ENCODE results near the gene TLL2.
"Not testable (repeated sequence)": the region's sequence is repeated elsewhere in the genome, so short reads cannot be mapped to it uniquely, and the experiment has no call there.

The TLL2 gene

GRCh38 chr10:96513698-96514561 is at the start of gene TLL2:
TSS of gene TLL2 (minus strand) at chr10:96513926. CDS start at chr10:96513685, 241 bp downstream.
- DNase-seq = no peak

- DNase-seq = no peak
Measured at GRCh38 chr10:96560966-96561887, 47.5 kb upstream of the TLL2 start.

- DNase-seq = no peak
Measured at GRCh38 chr10:96560489-96560888, 46.8 kb upstream of the TLL2 start.

DNA sequence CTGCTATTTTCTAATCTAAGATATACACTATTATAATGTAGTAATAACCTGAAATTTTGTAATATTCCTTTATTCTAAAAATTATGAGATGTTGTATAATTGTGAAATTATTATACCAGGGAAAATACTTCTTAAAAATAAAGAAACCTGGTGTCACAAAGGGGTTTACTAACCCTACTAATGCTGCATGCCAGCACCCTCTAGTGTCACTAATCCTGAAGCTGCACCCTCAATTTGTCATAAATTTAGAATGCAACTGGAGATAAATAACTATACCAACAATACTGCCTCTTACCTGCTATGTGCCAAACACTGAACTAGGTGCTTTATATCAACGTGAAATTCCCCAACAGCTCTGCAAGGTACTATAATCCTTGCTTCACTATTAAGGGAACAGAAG is 42.3 kb upstream of the TLL2 start:
- DNase-seq = no peak

DNA sequence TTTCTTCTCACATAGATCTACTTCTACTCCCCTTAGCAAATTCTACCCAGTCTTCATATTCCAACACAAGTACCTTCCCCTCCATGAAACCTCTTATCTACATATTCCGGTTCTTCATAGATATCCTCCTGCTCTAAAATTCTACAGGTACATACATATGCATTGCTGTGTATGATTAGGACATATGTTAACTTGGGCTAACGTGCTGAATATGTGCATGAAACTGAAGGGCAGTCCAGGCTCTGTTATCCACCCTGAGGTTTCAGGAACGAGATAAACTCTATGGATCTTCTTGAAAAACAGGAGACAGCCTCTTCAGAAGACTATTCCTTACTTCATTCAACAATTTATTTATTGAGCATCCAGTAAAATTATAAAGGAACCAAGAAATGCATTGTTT is 41.6 kb upstream of the TLL2 start:
- no peak for DNase-seq

DNA sequence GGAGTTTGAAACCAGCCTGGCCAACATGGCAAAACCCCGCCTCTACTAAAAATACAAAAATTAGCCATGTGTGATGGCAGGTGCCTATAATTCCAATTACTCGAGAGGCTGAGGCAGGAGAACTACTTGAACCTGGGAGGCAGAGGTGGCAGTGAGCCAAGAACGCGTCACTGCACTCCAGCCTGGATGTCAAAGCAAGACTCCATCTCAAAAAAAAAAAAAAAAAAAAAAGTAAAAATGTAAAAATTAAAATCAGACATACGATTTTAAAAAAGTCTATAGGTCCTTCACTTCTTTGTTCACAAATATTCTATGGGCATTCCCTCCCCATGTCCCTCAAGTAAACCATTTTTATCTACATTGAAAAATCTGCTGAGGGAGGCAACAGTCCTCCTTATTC is 34.9 kb upstream of the TLL2 start:
- DNase-seq = no peak

- not testable (repeated sequence) for DNase-seq
Measured at GRCh38 chr10:96545558-96545957, 31.8 kb upstream of the TLL2 start.

GRCh38 chr10:96541921-96542320 is 28.2 kb upstream of the TLL2 start:
- DNase-seq = no peak

GRCh38 chr10:96540240-96540639 is 26.5 kb upstream of the TLL2 start:
- DNase-seq = no peak

DNA sequence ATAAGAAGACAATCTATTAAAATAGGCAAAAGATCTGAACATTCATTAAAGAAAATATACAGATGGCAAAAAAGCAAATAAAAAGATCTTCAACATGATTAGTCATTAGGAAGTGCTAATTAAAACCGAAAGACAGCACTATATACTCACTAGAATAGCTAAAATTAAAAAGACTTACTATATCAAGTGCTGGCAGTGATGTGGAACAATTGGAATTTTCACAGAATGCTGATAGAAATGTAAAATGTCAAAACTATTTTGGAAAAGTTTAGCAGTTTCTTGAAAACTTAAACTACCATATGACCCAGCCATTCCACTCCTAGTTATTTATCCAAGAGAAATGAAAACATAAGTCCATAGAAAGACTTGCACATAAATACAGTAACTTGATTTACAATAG is 25.0 kb upstream of the TLL2 start:
- no peak for DNase-seq

GRCh38 chr10:96536129-96536528 is 22.4 kb upstream of the TLL2 start:
- no peak for DNase-seq

- no peak for DNase-seq
Measured at GRCh38 chr10:96532523-96532922, 18.8 kb upstream of the TLL2 start.

DNA sequence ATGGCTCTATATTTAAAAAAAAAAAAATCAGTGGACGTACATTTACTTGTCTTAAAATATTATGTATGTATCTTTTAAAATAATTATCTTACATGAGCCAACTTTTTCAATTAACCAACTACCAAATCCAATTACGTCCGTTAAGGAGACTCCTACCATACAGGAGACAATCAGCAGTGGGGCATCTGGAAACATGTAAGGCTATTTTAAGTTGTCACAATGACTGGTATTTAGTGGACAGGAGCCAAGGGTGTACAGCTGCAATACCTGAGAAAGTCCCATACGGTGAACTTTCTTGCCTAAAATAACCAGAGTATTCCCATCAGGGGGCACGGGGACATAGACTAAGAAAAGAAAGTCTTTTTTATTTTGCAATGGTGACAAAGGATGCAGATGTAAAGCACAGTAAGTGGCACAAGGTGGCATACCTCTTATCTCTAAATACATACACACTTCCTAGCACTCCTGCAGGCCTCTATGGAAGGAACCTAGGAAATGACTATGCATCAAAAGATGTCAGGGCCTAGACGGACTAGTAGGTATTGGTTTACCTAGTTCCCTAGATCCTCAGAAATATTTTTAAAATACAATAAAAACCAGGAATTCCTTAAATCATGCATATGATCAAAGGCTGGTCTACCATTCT is 16.0 kb upstream of the TLL2 start:
- no peak for DNase-seq

DNA sequence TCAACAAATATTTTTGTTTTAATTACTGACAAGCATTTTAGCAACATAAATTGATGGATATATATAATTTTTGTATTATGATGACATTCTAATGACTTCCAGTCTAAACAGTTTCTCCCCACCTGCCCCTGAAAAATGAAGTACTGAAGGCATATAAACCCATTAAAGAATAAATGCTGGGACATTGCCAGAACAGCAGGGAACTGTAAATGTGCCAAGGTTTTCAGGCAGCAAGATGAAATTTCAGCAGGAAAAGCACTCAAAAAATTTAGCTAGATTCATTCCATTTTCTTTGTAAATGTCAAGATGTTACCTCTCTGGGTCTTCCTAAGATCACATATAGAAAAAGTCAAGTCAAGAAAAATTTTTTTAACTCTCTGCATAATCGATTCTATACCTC is 11.0 kb upstream of the TLL2 start:
- DNase-seq = no peak

DNA sequence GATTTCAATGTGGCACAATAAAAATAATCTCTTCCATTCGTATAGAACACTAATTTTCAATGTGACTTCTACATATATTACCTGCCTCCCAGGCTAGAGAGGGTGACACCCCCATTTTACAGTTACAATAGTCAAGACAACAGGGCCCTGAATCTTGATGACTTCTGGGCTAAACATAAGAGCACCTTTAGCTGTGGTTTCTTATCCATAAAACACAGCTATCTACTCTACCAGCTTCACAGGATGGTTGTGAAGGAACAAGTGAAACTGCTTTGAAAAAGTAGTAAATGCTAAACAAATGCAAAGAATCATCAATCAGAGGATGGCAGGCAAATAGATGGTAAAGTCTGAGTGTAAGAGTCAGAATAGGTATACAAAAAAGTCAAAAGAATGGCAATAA is 3.6 kb upstream of the TLL2 start:
- DNase-seq = no peak

- no peak for DNase-seq
Measured at GRCh38 chr10:96516337-96516736, 2.6 kb upstream of the TLL2 start.

- no peak for DNase-seq
Measured at GRCh38 chr10:96513305-96513697, 425 bp downstream of the TLL2 start.

- no peak for DNase-seq
Measured at GRCh38 chr10:96512524-96513304, 1.0 kb downstream of the TLL2 start.

DNA sequence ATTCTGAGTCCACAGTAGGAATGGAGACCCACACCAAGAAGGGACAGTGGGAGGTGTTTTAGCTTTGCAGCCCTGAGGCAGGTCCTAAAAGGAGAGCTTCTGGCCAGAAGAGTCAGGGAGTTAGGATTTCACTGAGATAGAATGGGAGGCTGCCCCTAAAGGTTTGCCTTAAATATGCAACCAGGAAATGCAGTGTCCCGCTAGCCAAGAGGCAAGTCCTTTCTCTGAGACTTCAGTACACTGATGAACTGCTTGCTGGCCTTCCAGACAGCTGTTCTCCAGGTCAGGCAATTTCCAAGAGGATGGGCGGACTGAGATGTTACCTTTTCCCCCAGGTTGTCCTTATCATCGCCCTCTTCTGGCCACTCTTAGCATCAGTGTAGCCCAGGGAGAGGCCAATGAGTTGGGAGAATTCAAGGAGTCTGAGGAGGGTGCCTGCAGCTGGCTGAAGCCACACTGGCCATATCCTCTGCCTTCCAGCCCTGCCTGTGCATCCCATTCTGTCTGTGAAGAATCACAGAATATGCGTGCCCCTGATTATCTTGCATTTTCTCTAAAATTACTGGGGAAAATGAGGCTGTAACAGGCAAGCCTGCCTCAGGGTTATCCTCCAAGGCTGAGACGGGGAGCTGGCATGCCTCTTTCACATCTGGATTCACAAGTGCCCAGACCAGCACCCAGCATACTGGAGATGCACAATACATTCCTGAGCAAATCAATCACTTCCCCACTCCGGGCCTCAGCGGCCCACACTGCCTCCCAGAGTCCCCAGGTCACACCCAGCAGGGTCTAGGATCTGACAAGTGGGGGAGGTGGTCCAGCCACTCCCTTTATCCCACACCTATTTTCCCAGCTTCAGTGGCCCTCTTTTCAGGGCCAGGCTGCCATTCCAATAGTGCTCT is 2.4 kb downstream of the TLL2 start:
- DNase-seq = no peak

DNA sequence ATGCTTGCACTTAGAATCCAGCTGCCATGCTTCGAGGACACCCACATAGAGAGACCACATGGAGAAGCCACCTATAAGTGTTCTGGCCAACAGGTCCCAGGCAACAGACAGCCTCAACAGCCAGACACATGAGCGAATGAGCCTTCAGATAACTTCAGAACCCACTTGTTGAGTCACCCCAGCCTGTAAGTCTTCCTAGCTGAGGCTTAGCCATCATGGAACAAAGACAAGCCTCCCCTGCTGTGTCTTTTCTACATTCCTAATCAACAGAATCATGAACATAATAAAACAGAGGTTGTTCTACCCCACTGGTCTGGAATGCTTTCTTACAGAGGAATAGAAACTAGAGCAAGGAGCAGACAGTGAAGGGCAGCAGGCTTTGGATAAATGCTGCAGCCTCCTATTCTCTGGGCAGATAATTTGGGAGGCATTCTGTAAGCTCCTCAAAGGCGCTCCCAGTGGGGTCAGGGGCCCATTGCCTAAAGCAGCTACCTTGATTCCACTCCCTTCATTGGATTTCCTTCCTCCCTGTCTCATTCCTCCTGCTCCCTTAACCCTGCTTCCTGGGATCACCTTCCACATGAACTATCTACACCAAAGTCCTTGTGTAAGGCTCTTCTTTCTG is 4.6 kb downstream of the TLL2 start:
- DNase-seq = no peak

DNA sequence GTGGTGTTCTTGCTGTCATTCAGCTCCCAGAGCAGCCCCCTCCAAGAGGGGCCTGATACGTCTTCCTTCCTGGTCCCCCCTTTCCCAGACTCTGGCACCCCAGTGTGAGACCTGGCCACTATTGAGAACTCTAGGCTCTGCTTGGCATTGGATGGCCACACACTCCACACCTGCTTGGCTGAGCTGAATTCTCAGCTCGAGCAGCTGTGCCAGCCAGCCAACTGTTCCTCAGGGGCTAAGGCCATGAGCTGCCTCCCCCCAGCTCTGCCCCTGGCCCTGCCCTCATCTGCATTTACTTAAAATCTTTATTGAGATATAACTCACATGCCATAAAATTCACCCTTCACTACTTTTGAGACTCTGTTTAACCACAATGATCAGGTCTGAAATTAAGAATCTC is 6.7 kb downstream of the TLL2 start:
- no peak for DNase-seq
